CD4-positive, CD25-positive, alpha-beta regulatory T cell (primary cell): ENCODE results near the gene CAMSAP1. TPM values are rescaled to one million over a fixed set of nuclear protein-coding genes. Genes with fewer than 3 reads are reported as not detected.

Experiments used
- ATAC-seq, 2 donors: fragments of 150-1000 bp; cut with Tn5 transposase; one replicate each; pipeline ENCODE4 v1.10.0; 2021; ENCODE audit warnings: low read depth in 2 of 2, moderate number of reproducible peaks in 2 of 2, moderate library complexity in 1 of 2
- DNase-seq, 3 donors: peaks; one replicate each; pipeline versions ENCODE4 v3.0.0 to v3.0.0-alpha.2; 2012 to 2022; ENCODE audit warnings: mixed read lengths in 1 of 3
- H3K27ac ChIP-seq: one replicate; pipeline ENCODE4 v1.7.0; 2013; ENCODE audit warnings: mild to moderate bottlenecking, low read length; ENCODE audit not compliant: insufficient read depth, poor library complexity, severe bottlenecking
- H3K27me3 ChIP-seq: one replicate; pipeline ENCODE4 v1.7.0; 2013; ENCODE audit warnings: low read length; ENCODE audit not compliant: control insufficient read depth, insufficient read depth
- H3K36me3 ChIP-seq: one replicate; pipeline ENCODE4 v1.7.0; 2013; ENCODE audit warnings: mild to moderate bottlenecking, low read length, moderate library complexity; ENCODE audit not compliant: control insufficient read depth, insufficient read depth
- H3K4me1 ChIP-seq: 2 replicates; pipeline ENCODE4 v1.7.0; 2013; ENCODE audit warnings: mild to moderate bottlenecking, low read length; ENCODE audit not compliant: insufficient read depth, control insufficient read depth, poor library complexity, severe bottlenecking
- H3K4me3 ChIP-seq: one replicate; pipeline ENCODE4 v1.7.0; 2013; ENCODE audit warnings: low read depth, mild to moderate bottlenecking, low read length, moderate library complexity
- H3K9me3 ChIP-seq, 2 experiments: 1 replicate in 1 of 2; 2 replicates in 1 of 2; pipeline ENCODE4 v1.7.0; 2013; ENCODE audit warnings: low read length in 2 of 2, mild to moderate bottlenecking in 1 of 2, moderate library complexity in 1 of 2; ENCODE audit not compliant: control insufficient read depth in 2 of 2
- H3K27ac Mint-ChIP-seq, 3 donors: one replicate each; pipeline ENCODE4 v1.8.0; 2020 to 2022; ENCODE audit warnings: mild to moderate bottlenecking in 3 of 3, mixed read lengths in 3 of 3, moderate library complexity in 2 of 3
- H3K27me3 Mint-ChIP-seq: one replicate; pipeline ENCODE4 v1.8.0; 2022; ENCODE audit warnings: mild to moderate bottlenecking, mixed read lengths
- H3K36me3 Mint-ChIP-seq: one replicate; pipeline ENCODE4 v1.8.0; 2020; ENCODE audit warnings: mixed read lengths
- H3K4me1 Mint-ChIP-seq, 4 donors: one replicate each; pipeline ENCODE4 v1.8.0; 2020 to 2022; ENCODE audit warnings: mixed read lengths in 4 of 4, mild to moderate bottlenecking in 1 of 4
- H3K4me3 Mint-ChIP-seq, 4 donors: one replicate each; pipeline ENCODE4 v1.8.0; 2020 to 2022; ENCODE audit warnings: mild to moderate bottlenecking in 4 of 4, mixed read lengths in 4 of 4, moderate library complexity in 3 of 4
- H3K9me3 Mint-ChIP-seq, 7 donors: one replicate each; pipeline ENCODE4 v1.8.0; 2020 to 2022; ENCODE audit warnings: mixed read lengths in 7 of 7, mild to moderate bottlenecking in 3 of 7, moderate library complexity in 2 of 7
- polyA plus RNA-seq, 4 donors: library from polyadenylated mRNA; unstranded; fragments of 300-500 nt; fragmentation: Illumina TruSeq; gene quantifications; one replicate each; pipeline ENCODE4 v1.2.3, GENCODE V29; 2021
- total RNA-seq: library from RNA; stranded (reverse); gene quantifications from one replicate; pipeline ENCODE4 v1.2.3, GENCODE V29; 2022

CAMSAP1 gene
- total and polyA plus RNA-seq, 5 donors from 2014 or later, result 0.67 to 31.6 (median 2.0) TPM

- H3K4me3 Mint-ChIP-seq, result no peak overlapping the region
- no peak for DNase-seq
- ATAC-seq, result no peak
- Histone ChIP-seq H3K4me3 (no peak overlapping the region), H3K36me3 (no peaks in the 10 kb centered on the region), H3K4me1 (no peaks in the 10 kb centered on the region), H3K9me3 (no peaks in the 10 kb centered on the region), H3K27me3 (no peaks in the 10 kb centered on the region), H3K27ac (no peak overlapping the region)
- no peaks in the 10 kb centered on the region for H3K27me3 Mint-ChIP-seq
- no peak overlapping the region for H3K27ac Mint-ChIP-seq
- H3K36me3 Mint-ChIP-seq, result no peaks in the 10 kb centered on the region
- no peaks in the 10 kb centered on the region for H3K9me3 Mint-ChIP-seq
- H3K4me1 Mint-ChIP-seq, result no peaks in the 10 kb centered on the region
Observed at GRCh38 chr9:135786146-135786690, 121.1 kb downstream of the CAMSAP1 start.

- no peaks in the 10 kb centered on the region for H3K36me3 Mint-ChIP-seq
- no peak for ATAC-seq
- no peaks in the 10 kb centered on the region for H3K36me3 ChIP-seq
- no peaks in the 10 kb centered on the region for H3K9me3 Mint-ChIP-seq
- no peaks in the 10 kb centered on the region for H3K9me3 ChIP-seq
- H3K27ac Mint-ChIP-seq, result no peak overlapping the region
- no peaks in the 10 kb centered on the region for H3K27me3 Mint-ChIP-seq
- H3K4me1 Mint-ChIP-seq, result no peaks in the 10 kb centered on the region
- H3K27ac ChIP-seq, result no peak overlapping the region
- no peaks in the 10 kb centered on the region for H3K27me3 ChIP-seq
- no peak overlapping the region for H3K4me3 Mint-ChIP-seq
- no peaks in the 10 kb centered on the region for H3K4me1 ChIP-seq
- DNase-seq, result no peak
- H3K4me3 ChIP-seq, result no peak overlapping the region
Observed at GRCh38 chr9:135785013-135785575, 122.3 kb downstream of the CAMSAP1 start.

- Mint-ChIP-seq H3K4me3 (no peak overlapping the region), H3K27me3 (no peaks in the 10 kb centered on the region), H3K36me3 (no peaks in the 10 kb centered on the region), H3K9me3 (no peaks in the 10 kb centered on the region), H3K27ac (no peak overlapping the region), H3K4me1 (no peaks in the 10 kb centered on the region)
- Histone ChIP-seq H3K27me3 (no peaks in the 10 kb centered on the region), H3K36me3 (no peaks in the 10 kb centered on the region), H3K27ac (no peak overlapping the region), H3K4me1 (no peaks in the 10 kb centered on the region), H3K4me3 (no peak overlapping the region), H3K9me3 (no peaks in the 10 kb centered on the region)
- ATAC-seq, result no peak
- DNase-seq, result no peak
Observed at GRCh38 chr9:135783540-135784245, 123.7 kb downstream of the CAMSAP1 start.

- Mint-ChIP-seq H3K4me1 (no peaks in the 10 kb centered on the region), H3K9me3 (no peaks in the 10 kb centered on the region), H3K27me3 (no peaks in the 10 kb centered on the region), H3K36me3 (no peaks in the 10 kb centered on the region), H3K27ac (no peak overlapping the region), H3K4me3 (no peak overlapping the region)
- H3K9me3 ChIP-seq, result no peaks in the 10 kb centered on the region
- no peak overlapping the region for H3K27ac ChIP-seq
- DNase-seq (no peak), ATAC-seq (no peak)
- H3K27me3 ChIP-seq, result no peaks in the 10 kb centered on the region
- H3K36me3 ChIP-seq, result no peaks in the 10 kb centered on the region
- no peak overlapping the region for H3K4me3 ChIP-seq
- H3K4me1 ChIP-seq, result no peaks in the 10 kb centered on the region
Observed at GRCh38 chr9:135782946-135783345, 124.4 kb downstream of the CAMSAP1 start.

GRCh38 chr9:135780626-135781025, 126.7 kb downstream of the CAMSAP1 start:
- Histone ChIP-seq H3K27ac (no peak overlapping the region), H3K9me3 (no peaks in the 10 kb centered on the region), H3K36me3 (no peaks in the 10 kb centered on the region), H3K27me3 (no peaks in the 10 kb centered on the region), H3K4me3 (no peak overlapping the region), H3K4me1 (no peaks in the 10 kb centered on the region)
- H3K9me3 Mint-ChIP-seq, result no peaks in the 10 kb centered on the region
- H3K36me3 Mint-ChIP-seq, result no peaks in the 10 kb centered on the region
- DNase-seq, result no peak
- no peaks in the 10 kb centered on the region for H3K27me3 Mint-ChIP-seq
- no peaks in the 10 kb centered on the region for H3K4me1 Mint-ChIP-seq
- H3K4me3 Mint-ChIP-seq, result no peak overlapping the region
- no peak overlapping the region for H3K27ac Mint-ChIP-seq
- no peak for ATAC-seq

GRCh38 chr9:135780086-135780485, 127.3 kb downstream of the CAMSAP1 start:
- Histone ChIP-seq H3K27ac (no peak overlapping the region), H3K4me3 (no peak overlapping the region), H3K36me3 (no peaks in the 10 kb centered on the region), H3K4me1 (no peaks in the 10 kb centered on the region), H3K9me3 (no peaks in the 10 kb centered on the region), H3K27me3 (no peaks in the 10 kb centered on the region)
- Mint-ChIP-seq H3K27ac (no peak overlapping the region), H3K4me1 (no peaks in the 10 kb centered on the region), H3K27me3 (no peaks in the 10 kb centered on the region), H3K4me3 (no peak overlapping the region), H3K9me3 (no peaks in the 10 kb centered on the region), H3K36me3 (no peaks in the 10 kb centered on the region)
- DNase-seq, result no peak
- ATAC-seq, result no peak

- H3K4me3 ChIP-seq, result no peak overlapping the region
- no peaks in the 10 kb centered on the region for H3K4me1 Mint-ChIP-seq
- no peaks in the 10 kb centered on the region for H3K27me3 Mint-ChIP-seq
- DNase-seq (no peak), ATAC-seq (no peak)
- no peaks in the 10 kb centered on the region for H3K9me3 Mint-ChIP-seq
- no peak overlapping the region for H3K4me3 Mint-ChIP-seq
- no peaks in the 10 kb centered on the region for H3K27me3 ChIP-seq
- no peak overlapping the region for H3K27ac ChIP-seq
- H3K9me3 ChIP-seq, result no peaks in the 10 kb centered on the region
- no peaks in the 10 kb centered on the region for H3K36me3 Mint-ChIP-seq
- H3K27ac Mint-ChIP-seq, result no peak overlapping the region
- no peaks in the 10 kb centered on the region for H3K36me3 ChIP-seq
- no peaks in the 10 kb centered on the region for H3K4me1 ChIP-seq
Observed at GRCh38 chr9:135779571-135779970, 127.8 kb downstream of the CAMSAP1 start.

GRCh38 chr9:135778421-135778820, 128.9 kb downstream of the CAMSAP1 start:
- no peak overlapping the region for H3K4me3 ChIP-seq
- Mint-ChIP-seq H3K4me1 (no peaks in the 10 kb centered on the region), H3K27me3 (no peaks in the 10 kb centered on the region)

More at GRCh38 chr9:135778421-135778820, 128.9 kb downstream of the CAMSAP1 start:
- Histone ChIP-seq H3K27ac (no peak overlapping the region), H3K36me3 (no peaks in the 10 kb centered on the region), H3K9me3 (no peaks in the 10 kb centered on the region), H3K27me3 (no peaks in the 10 kb centered on the region), H3K4me1 (no peaks in the 10 kb centered on the region)
- ATAC-seq (no peak), DNase-seq (no peak)
- no peak overlapping the region for H3K27ac Mint-ChIP-seq
- H3K36me3 Mint-ChIP-seq, result no peaks in the 10 kb centered on the region
- H3K4me3 Mint-ChIP-seq, result no peak overlapping the region
- H3K9me3 Mint-ChIP-seq, result no peaks in the 10 kb centered on the region
